ENCODE results near the gene HDAC6.
"Not testable (repeated sequence)": the region's sequence is repeated elsewhere in the genome, so short reads cannot be mapped to it uniquely, and the experiment has no call there.

HDAC6 gene

GRCh38 chrX:48854121-48854804, 52.4 kb downstream of the HDAC6 start:
- H3K4me1 ChIP-seq (ENCODE audit: control insufficient read depth in 1 of 2, insufficient read depth in 2 of 2, low read length in 2 of 2); H3K4me3 ChIP-seq (ENCODE audit: low read depth in 1 of 2, low read length in 2 of 2); H3K9me3 ChIP-seq (ENCODE audit: control insufficient read depth in 1 of 2, low read length in 2 of 2); H3K27ac ChIP-seq (ENCODE audit: low read length); H3K27me3 ChIP-seq (ENCODE audit: low read depth, low read length); H3K36me3 ChIP-seq (ENCODE audit: control insufficient read depth in 1 of 2, insufficient read depth in 2 of 2, low read length in 2 of 2): not testable (repeated sequence)

GRCh38 chrX:48854898-48855297, 53.0 kb downstream of the HDAC6 start:
- no peaks in the 10 kb centered on the region for H3K4me1 ChIP-seq (ENCODE audit: control insufficient read depth in 1 of 2, insufficient read depth in 2 of 2, low read length in 2 of 2)
- H3K9me3 ChIP-seq (ENCODE audit: control insufficient read depth in 1 of 2, low read length in 2 of 2): no peaks in the 10 kb centered on the region
- H3K36me3 ChIP-seq (ENCODE audit: control insufficient read depth in 1 of 2, insufficient read depth in 2 of 2, low read length in 2 of 2): no peaks in the 10 kb centered on the region
- no peak overlapping the region for H3K4me3 ChIP-seq (ENCODE audit: low read depth in 1 of 2, low read length in 2 of 2)
- no peak overlapping the region for H3K27ac ChIP-seq (ENCODE audit: low read length)
- no peaks in the 10 kb centered on the region for H3K27me3 ChIP-seq (ENCODE audit: low read depth, low read length)

- H3K27ac ChIP-seq (ENCODE audit: low read length): no peak overlapping the region
- H3K27me3 ChIP-seq (ENCODE audit: low read depth, low read length): no peaks in the 10 kb centered on the region
- no peaks in the 10 kb centered on the region for H3K4me1 ChIP-seq (ENCODE audit: control insufficient read depth in 1 of 2, insufficient read depth in 2 of 2, low read length in 2 of 2)
These were observed 62.3 kb downstream of the HDAC6 start for GRCh38 chrX:48864210-48864609.

DNA sequence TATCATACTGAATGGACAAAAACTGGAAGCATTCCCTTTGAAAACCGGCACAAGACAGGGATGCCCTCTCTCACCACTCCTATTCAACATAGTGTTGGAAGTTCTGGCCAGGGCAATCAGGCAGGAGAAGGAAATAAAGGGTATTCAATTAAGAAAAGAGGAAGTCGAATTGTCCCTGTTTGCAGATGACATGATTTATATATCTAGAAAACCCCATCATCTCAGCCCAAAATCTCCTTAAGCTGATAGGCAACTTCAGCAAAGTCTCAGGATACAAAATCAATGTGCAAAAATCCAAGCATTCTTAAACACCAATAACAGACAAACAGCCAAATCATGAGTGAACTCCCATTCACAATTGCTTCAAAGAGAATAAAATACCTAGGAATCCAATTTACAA, 70.2 kb downstream of the HDAC6 start:
- H3K36me3 ChIP-seq (ENCODE audit: control insufficient read depth in 1 of 2, insufficient read depth in 2 of 2, low read length in 2 of 2); H3K4me3 ChIP-seq (ENCODE audit: low read depth in 1 of 2, low read length in 2 of 2); H3K4me1 ChIP-seq (ENCODE audit: control insufficient read depth in 1 of 2, insufficient read depth in 2 of 2, low read length in 2 of 2); H3K27me3 ChIP-seq (ENCODE audit: low read depth, low read length); H3K9me3 ChIP-seq (ENCODE audit: control insufficient read depth in 1 of 2, low read length in 2 of 2); H3K27ac ChIP-seq (ENCODE audit: low read length): not testable (repeated sequence)

More at GRCh38 chrX:48864210-48864609, 62.3 kb downstream of the HDAC6 start:
- H3K4me3 ChIP-seq (ENCODE audit: low read depth in 1 of 2, low read length in 2 of 2): no peak overlapping the region
- no peaks in the 10 kb centered on the region for H3K36me3 ChIP-seq (ENCODE audit: control insufficient read depth in 1 of 2, insufficient read depth in 2 of 2, low read length in 2 of 2)
- H3K9me3 ChIP-seq (ENCODE audit: control insufficient read depth in 1 of 2, low read length in 2 of 2): no peaks in the 10 kb centered on the region

Measured in muscle layer of duodenum (tissue), 2 donors.